Measurements from ENCODE around the gene RNLS.
A peak's percentile ranks its signal among the peaks of the same experiment; 100 is the strongest.

RNLS gene

GRCh38 chr10:88428442-88428841 is 154.7 kb downstream of the RNLS start (continued):
- TF ChIP-seq ZNF132 (tag by site-specific recombination; IDR thresholded peaks at IDR 0.05; ENCODE audit: borderline replicate concordance): no peak
- 0 out of 2 replicates have a peak, but pooled peaks have one; percentile 41 for TF ChIP-seq ZXDB (tag by site-specific recombination; IDR thresholded peaks at IDR 0.05)
- TF ChIP-seq PRDM2 (tag by site-specific recombination; IDR thresholded peaks at IDR 0.05; ENCODE audit: borderline replicate concordance): no peak
- TF ChIP-seq KLF1 (tag by site-specific recombination; IDR thresholded peaks at IDR 0.05): 0 out of 2 replicates have a peak, but pooled peaks have one; percentile 16
- TF ChIP-seq HOXC10 (CRISPR knock-in tag; IDR thresholded peaks at IDR 0.05): no peak
- 0 out of 2 replicates have a peak, but pooled peaks have one; percentile 26 for TF ChIP-seq GLIS1 (tag by site-specific recombination; IDR thresholded peaks at IDR 0.05)
- TF ChIP-seq WT1 (tag by site-specific recombination; IDR thresholded peaks at IDR 0.05): peak; percentile 89
- TF ChIP-seq ZNF580 (tag by site-specific recombination; IDR thresholded peaks at IDR 0.05): no peak
- TF ChIP-seq ZBTB10 (tag by site-specific recombination; IDR thresholded peaks at IDR 0.05): no peak
- TF ChIP-seq ZNF19 (tag by site-specific recombination; IDR thresholded peaks at IDR 0.05; ENCODE audit: low read depth): no peak
- no peak for TF ChIP-seq ZBTB6 (tag by site-specific recombination; IDR thresholded peaks at IDR 0.05)
- TF ChIP-seq ZNF18 (tag by site-specific recombination; IDR thresholded peaks at IDR 0.05): peak; percentile 54; the same call in 1 of the 2 replicates
- no peak for TF ChIP-seq ZNF704 (tag by site-specific recombination; IDR thresholded peaks at IDR 0.05)
- TF ChIP-seq EGR2 (tag by site-specific recombination; IDR thresholded peaks at IDR 0.05; ENCODE audit: low read depth): no peak
- no peak for TF ChIP-seq PRDM4 (tag by site-specific recombination; IDR thresholded peaks at IDR 0.05)
- TF ChIP-seq FEZF1 (tag by site-specific recombination; IDR thresholded peaks at IDR 0.05): peak; percentile 87
- peak; percentile 60 for TF ChIP-seq ZIC2 (tag by site-specific recombination; IDR thresholded peaks at IDR 0.05)
- TF ChIP-seq ZNF843 (tag by site-specific recombination; IDR thresholded peaks at IDR 0.05): peak; percentile 63; the same call in 1 of the 2 replicates
- 0 out of 2 replicates have a peak, but pooled peaks have one; percentile 16 for TF ChIP-seq ZNF335 (tag by site-specific recombination; conservative IDR thresholded peaks at IDR 0.05)
- TF ChIP-seq ZNF302 (tag by site-specific recombination; IDR thresholded peaks at IDR 0.05; ENCODE audit: low read depth): no peak
